Adrenal gland (tissue), 12 donors: ENCODE measurements around the gene HM13. TPM values are rescaled to one million over a fixed set of nuclear protein-coding genes. Genes with fewer than 3 reads are reported as not detected.

Experiments used
- DNase-seq, 7 donors: peaks; one replicate each; pipeline ENCODE4 v3.0.0-alpha.2; 2019 to 2020
- H3K27ac ChIP-seq, 5 donors: fragments of 200-600 bp; sonication (generic) in 4 of 5; 1 replicate in 3 of 5; 2 replicates in 2 of 5; pipeline versions ENCODE4 v1.5.1 to v1.8.0; 2016 to 2020; ENCODE audit warnings: mild to moderate bottlenecking in 1 of 5
- H3K27me3 ChIP-seq: fragments of 200-600 bp; 2 replicates; pipeline ENCODE4 v1.8.0; 2021
- H3K36me3 ChIP-seq, 2 donors: fragments of 200-600 bp; replicated peaks in 1 of 2; 1 replicate in 1 of 2; 2 replicates in 1 of 2; pipeline versions ENCODE4 v1.5.1 to v1.8.0; 2018 to 2022
- H3K4me1 ChIP-seq, 2 donors: fragments of 200-600 bp; replicated peaks in 1 of 2; 1 replicate in 1 of 2; 2 replicates in 1 of 2; pipeline versions ENCODE4 v1.5.1 to v1.8.0; 2018 to 2021
- H3K4me3 ChIP-seq, 4 donors: fragments of 200-600 bp; sonication (generic) in 3 of 4; one replicate each; pipeline ENCODE4 v1.5.1; 2016 to 2018
- H3K9me3 ChIP-seq, 3 donors: fragments of 200-600 bp; sonication (generic) in 1 of 3; replicated peaks in 1 of 3; 1 replicate in 2 of 3; 2 replicates in 1 of 3; pipeline versions ENCODE4 v1.5.1 to v1.8.0; 2016 to 2021
- POLR2A ChIP-seq, 2 donors: fragments of 450-650 bp; IDR thresholded peaks; one replicate each; pipeline ENCODE4 v1.6.1; 2017; ENCODE audit warnings: antibody characterized with exemption in 2 of 2, mild to moderate bottlenecking in 2 of 2, moderate library complexity in 1 of 2
- WGBS, 4 donors: extraction: QIAGEN DNeasy Blood & Tissue Kit in 2 of 4; methylation state at CpG; one replicate each; pipeline versions ENCODE4 v1.1.5 to v1.1.7; 2013 to 2017; 5-methylcytosine and 5-hydroxymethylcytosine counted together
- intact Hi-C, 2 donors: fragments of 100-400 bp; cut with DNase I; formaldehyde crosslinking; loops; one replicate each; pipeline versions ENCODE4 v1.14.1 to v1.15.0; 2022 to 2023
- polyA plus RNA-seq, 3 donors: library from polyadenylated mRNA; stranded (reverse); fragments of 200-250 nt in 2 of 3; fragments of 350-450 nt in 1 of 3; fragmentation: Illumina TruSeq in 1 of 3; extraction: RNeasy Lipid Tissue Mini Kit (QIAGEN cat#74804) in 1 of 3; gene quantifications; one replicate each; pipeline ENCODE4 v1.2.3, GENCODE V29; 2013 to 2014
- total RNA-seq, 9 donors: library from RNA; depleted of rRNA in 4 of 9; stranded (reverse); fragments of >200 nt in 4 of 9; fragments of 120-200 nt in 1 of 9; fragmentation: NEBNext Ultra II Directional in 1 of 9; extraction: Animal tissue kit (Norgen Biotek cat#: 25700) in 1 of 9; gene quantifications; one replicate each; pipeline versions ENCODE4 v1.1.0 to v1.2.4, GENCODE V29; 2013 to 2023
- TF ChIP-seq, protein P1 (sequence below), 6 experiments: fragments of 450-650 bp in 4 of 6; fragments of 200-600 bp in 2 of 6; sonication (generic) in 1 of 6; IDR thresholded peaks; 1 replicate in 5 of 6; 2 replicates in 1 of 6; pipeline versions ENCODE4 v1.5.1 to v1.8.0; 2016 to 2021; ENCODE audit warnings: antibody characterized with exemption in 6 of 6, mild to moderate bottlenecking in 2 of 6, moderate library complexity in 1 of 6
- donor health status: healthy with polysubstance abuse.
- donor health status: Bipolar disorder and iron deficiency.
- donor health status: DM: yes; HTN: yes; CAD: no.
- donor health status: DM: no; HTN: no; CAD: no.
- donor health status: DM: no; HTN: no; CAD: no.
- donor health status: DM: yes; HTN: yes; CAD: no.

Gene HM13
- total and polyA plus RNA-seq, 12 donors: 48.5 to 356 (median 157) TPM

DNA sequence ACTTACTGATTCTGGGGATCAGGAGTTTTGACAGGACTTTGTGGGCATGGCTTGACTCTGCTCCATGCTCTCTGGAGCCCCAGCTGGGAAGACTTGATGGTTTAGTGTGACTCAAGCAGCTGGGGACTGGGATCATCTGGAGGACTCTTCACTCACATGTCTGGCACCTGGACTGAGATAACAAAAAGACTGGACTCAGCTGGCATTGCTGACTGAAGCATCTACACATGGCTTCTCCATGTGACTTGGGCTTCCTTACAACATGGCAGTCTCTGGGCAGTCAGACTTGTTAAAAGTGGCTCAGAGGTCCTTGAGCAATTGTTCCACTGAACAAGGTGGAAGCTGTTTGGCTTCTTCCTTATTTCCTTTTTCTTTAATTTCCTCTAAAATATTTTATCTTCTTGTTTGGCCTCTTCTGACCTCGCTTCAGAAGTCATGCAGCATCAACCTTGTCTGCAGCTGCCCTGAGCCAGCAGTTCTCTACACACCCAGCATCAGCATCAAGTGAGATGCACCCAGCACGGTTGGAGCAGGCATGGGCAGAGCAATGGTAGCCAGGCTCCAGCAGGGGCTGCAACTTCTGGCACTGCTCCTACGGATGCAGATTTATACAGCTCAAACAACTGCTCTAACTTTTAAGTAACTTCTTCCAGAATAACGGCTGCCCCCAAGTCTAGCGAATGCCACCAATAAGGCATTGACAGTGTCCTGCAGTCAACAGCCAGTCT is 5.6 kb upstream of the HM13 start:
- intact Hi-C loops: no loop called here
- Histone ChIP-seq H3K27ac (no peak overlapping the region), H3K4me3 (no peak overlapping the region), H3K9me3 (no peaks in the 10 kb centered on the region), H3K36me3 (no peaks in the 10 kb centered on the region), H3K27me3 (no peaks in the 10 kb centered on the region), H3K4me1 (no peaks in the 10 kb centered on the region)
- no peak for DNase-seq
- TF ChIP-seq, protein P1, sequence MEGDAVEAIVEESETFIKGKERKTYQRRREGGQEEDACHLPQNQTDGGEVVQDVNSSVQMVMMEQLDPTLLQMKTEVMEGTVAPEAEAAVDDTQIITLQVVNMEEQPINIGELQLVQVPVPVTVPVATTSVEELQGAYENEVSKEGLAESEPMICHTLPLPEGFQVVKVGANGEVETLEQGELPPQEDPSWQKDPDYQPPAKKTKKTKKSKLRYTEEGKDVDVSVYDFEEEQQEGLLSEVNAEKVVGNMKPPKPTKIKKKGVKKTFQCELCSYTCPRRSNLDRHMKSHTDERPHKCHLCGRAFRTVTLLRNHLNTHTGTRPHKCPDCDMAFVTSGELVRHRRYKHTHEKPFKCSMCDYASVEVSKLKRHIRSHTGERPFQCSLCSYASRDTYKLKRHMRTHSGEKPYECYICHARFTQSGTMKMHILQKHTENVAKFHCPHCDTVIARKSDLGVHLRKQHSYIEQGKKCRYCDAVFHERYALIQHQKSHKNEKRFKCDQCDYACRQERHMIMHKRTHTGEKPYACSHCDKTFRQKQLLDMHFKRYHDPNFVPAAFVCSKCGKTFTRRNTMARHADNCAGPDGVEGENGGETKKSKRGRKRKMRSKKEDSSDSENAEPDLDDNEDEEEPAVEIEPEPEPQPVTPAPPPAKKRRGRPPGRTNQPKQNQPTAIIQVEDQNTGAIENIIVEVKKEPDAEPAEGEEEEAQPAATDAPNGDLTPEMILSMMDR (IDR thresholded peaks at IDR 0.05): no peak
- no peak for TF ChIP-seq POLR2A (IDR thresholded peaks at IDR 0.05)
- WGBS, 4 donors: 79 to 82% (median 80%) methylated on average over 5 of the region's 5 CpGs

DNA sequence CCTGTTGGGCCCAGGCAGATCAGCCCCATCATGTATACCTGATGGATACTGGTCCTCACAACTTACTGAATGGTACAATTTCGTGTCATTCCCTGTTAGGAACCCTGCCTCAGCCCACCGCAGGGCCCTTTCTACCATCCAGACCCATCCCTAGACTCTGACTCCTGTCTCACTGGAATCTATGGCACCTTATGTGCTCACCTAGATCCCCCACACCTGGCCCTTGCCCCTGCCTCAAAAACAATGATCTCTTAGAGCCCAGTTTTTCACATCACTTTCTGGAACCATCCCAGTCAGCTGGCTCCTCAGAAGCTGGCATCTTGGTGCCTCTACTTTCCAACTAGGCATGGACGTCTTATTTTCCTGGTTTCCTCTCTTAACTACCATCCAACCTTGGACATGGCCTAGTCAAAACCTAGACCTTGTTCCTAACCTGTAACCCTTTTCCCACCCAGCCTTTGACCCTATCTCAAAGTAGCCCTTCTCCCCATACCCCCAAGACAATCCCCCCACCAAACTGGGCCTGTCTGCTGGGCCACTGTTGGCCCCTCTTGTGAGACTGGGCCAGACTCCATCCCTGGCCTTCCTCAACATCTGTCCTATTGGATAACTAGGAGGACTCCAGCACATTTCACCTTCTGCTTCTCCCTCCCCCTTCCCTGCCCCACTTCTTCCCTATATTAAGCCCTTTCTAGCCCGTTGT is 981 bp downstream of the HM13 start:
- H3K27ac ChIP-seq: peak overlapping the region in 4 of 5 donors; percentile 74 to 93 (median 81)
- TF ChIP-seq POLR2A (IDR thresholded peaks at IDR 0.05): no peak
- TF ChIP-seq, protein P1 (IDR thresholded peaks at IDR 0.05): no peak

DNA sequence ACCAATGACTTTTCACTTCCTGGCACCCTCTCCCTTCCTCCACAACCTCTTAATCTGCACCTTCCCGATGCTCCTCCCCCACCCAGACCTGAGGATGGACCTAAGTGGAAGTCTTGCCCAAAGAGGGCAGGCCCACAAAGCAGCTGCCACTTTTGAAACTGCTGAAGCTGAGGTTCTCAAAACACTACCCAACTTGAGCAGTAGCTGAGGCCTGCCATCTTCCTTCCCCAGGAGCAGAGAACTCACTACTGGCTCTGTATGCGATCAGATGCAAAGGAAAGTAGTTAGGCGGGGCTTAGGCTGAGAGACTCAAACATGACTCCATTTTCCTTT is 1.5 kb downstream of the HM13 start:
- WGBS, 4 donors: 83 to 96% (median 88%) methylated on average over 3 of the region's 3 CpGs
- Histone ChIP-seq H3K27ac (peak overlapping the region in 2 of 5 donors; percentile 62 to 81), H3K4me1 (peaks cover 17 to 46% of the 10 kb centered on the region in 2 donors), H3K9me3 (no peaks in the 10 kb centered on the region), H3K36me3 (no peaks in the 10 kb centered on the region), H3K27me3 (no peaks in the 10 kb centered on the region), H3K4me3 (peak overlapping the region in 1 of 4 donors; percentile 96)
- TF ChIP-seq, protein P1 (IDR thresholded peaks at IDR 0.05): no peak
- TF ChIP-seq POLR2A (IDR thresholded peaks at IDR 0.05): no peak
- no peak for DNase-seq
- intact Hi-C loops: no loop called here

More for the DNA sequence above, 981 bp downstream of the HM13 start:
- Histone ChIP-seq H3K4me3 (peak overlapping the region; percentile 37 to 96 (median 88)), H3K9me3 (no peaks in the 10 kb centered on the region), H3K4me1 (peaks cover 17 to 41% of the 10 kb centered on the region in 2 donors), H3K27me3 (no peaks in the 10 kb centered on the region), H3K36me3 (no peaks in the 10 kb centered on the region)
- intact Hi-C loops: no loop called here
- 7 to 22% (median 14%) methylated on average over 4 of the region's 4 CpGs for WGBS, 4 donors
- DNase-seq: no peak

DNA sequence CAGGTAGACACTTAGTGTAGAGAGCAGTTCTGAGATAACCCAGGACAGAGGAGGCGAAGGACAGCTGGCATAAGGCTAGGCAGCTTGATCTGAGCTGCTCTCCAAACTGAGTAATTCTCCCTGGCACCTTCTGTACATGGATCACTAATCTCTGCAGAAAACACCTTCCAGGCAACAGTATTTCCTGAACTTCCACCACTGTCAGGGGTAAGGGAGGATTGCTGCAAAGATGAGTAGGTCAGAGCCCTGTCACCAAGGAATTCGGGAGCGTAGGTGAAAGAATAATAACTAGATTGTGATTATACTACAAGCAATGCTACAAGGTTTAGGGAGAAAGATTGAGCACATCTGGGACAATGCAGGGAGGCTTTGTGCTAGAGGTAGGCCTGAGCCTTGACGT is 1.9 kb downstream of the HM13 start:
- intact Hi-C loops: no loop called here
- Histone ChIP-seq H3K27ac (peak overlapping the region in 2 of 5 donors; percentile 38 to 62), H3K9me3 (no peaks in the 10 kb centered on the region), H3K36me3 (no peaks in the 10 kb centered on the region), H3K4me3 (peak overlapping the region in 1 of 4 donors; percentile 96), H3K27me3 (no peaks in the 10 kb centered on the region), H3K4me1 (peaks cover 19 to 50% of the 10 kb centered on the region in 2 donors)
- DNase-seq: no peak
- TF ChIP-seq POLR2A (IDR thresholded peaks at IDR 0.05): no peak
- TF ChIP-seq, protein P1 (IDR thresholded peaks at IDR 0.05): no peak
- WGBS, 4 donors: 78 to 90% (median 84%) methylated on average over 4 of the region's 4 CpGs
